GM19193 (cell line): Measurements from ENCODE around the gene HOXB4.

Source experiments
- POLR2A ChIP-seq: IDR thresholded peaks from 4 replicates; pipeline ENCODE4 v1.6.1; 2011; ENCODE audit not compliant: insufficient read depth, insufficient read length; ENCODE audit errors: extremely low read depth

HOXB4 gene

DNA sequence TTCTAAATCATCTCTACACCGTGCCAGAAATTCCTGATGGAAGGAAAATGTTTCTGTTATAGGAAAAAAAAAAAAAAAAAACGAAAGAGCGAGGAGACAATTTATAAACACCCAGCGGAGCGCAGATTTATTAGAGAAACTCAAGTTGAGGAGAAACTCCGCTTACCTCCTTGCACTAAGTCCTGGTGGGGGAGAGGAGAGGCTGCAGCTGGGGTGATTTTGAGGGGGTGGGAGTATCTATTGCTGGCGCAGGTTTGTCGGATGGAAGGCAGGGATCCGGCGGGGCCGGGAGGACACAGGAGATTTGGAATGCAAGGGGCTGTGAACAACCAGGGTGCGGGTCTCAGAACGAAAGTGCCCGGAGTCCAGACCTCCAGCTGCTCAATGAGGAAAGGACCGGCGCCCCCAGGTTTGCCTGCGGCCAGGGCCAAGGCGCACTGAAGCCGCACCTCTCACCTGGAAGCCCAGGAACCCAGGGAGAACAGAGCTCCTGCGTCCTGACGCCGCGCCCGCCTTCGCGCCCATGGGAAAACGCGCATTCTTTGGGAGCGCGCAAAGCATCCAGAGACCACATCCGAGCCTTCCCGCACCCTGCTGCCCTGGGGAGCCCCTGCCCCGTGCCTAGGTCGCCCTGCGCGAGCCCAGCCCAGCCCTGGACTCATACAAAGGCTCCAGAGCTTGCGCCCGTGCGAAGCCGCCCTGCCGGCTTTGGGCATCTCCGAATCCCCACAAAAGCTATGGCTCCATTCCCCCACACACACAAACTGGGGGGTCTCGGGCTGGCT is 39.5 kb upstream of the HOXB4 start:
- TF ChIP-seq POLR2A, result no peak

DNA sequence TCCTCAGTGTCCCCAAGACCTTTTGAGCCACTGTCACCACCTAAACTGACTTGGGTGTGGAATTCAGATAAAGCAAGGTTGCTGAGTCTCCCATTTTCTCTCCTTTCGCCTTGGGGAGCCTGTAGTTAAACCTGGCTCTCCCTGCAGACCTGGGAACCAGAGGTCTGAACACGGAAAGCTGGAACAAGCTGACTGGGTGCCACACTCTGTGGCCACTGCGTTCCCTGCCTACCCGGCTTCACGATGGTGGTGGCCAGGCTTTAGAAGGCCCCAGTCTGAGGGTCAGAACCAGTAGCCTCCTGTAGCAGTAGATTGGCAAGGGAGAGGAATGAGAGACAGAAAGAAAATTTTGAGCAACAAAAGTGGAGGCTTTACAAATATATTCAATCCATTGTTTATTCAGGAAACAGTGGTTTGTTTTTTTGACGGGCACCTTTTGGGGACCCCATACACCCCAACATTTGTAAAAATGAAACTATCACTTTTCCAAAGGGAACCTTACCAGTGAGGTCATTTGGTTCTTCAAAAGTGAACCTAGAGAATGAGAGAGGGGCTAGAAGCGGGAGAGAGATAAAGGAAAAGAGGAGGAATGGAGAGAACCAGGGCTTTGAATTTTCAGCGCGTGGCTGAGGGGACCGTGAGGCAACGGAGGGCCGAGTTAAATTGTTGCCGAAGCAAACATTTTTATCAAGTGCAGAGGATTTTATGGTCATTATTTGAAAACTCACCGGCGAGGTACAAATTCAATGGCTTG is 38.7 kb upstream of the HOXB4 start:
- no peak for TF ChIP-seq POLR2A

DNA sequence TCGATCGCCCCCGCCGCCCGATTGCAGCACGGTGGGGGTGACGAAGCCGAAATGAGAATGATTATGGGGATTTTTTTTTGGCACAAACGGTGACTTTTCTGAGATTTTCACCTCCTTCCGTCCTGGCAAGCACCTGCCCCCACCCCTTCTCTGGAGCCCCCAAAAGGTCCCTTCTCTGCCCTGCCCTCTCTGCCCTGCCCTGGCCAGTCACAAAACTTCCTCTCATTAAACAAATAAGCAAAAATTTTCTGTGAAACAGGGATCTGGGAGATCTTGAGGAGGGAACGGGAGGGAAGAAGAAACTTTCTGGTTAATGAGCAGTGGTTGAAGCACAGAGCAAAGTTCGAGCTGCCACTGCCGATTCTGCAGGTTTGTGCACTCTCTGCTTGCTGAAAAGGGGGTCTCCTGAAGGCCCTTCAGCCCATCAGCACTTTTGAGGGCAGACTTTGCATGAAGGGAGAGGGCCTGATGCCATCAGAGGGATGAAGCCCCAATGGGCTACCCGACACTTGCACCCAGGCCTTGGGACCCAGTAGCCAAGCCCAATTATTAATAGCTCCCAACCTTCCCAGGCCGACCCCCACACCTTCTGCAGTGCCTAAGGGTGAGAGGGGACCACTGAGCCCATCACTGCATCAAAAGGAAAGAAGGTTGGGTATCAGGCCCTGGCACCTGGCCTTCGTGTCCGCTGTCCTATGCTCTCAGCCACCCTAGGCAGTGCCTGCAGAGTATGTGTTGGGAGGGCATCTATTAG is 38.0 kb upstream of the HOXB4 start:
- no peak for TF ChIP-seq POLR2A

DNA sequence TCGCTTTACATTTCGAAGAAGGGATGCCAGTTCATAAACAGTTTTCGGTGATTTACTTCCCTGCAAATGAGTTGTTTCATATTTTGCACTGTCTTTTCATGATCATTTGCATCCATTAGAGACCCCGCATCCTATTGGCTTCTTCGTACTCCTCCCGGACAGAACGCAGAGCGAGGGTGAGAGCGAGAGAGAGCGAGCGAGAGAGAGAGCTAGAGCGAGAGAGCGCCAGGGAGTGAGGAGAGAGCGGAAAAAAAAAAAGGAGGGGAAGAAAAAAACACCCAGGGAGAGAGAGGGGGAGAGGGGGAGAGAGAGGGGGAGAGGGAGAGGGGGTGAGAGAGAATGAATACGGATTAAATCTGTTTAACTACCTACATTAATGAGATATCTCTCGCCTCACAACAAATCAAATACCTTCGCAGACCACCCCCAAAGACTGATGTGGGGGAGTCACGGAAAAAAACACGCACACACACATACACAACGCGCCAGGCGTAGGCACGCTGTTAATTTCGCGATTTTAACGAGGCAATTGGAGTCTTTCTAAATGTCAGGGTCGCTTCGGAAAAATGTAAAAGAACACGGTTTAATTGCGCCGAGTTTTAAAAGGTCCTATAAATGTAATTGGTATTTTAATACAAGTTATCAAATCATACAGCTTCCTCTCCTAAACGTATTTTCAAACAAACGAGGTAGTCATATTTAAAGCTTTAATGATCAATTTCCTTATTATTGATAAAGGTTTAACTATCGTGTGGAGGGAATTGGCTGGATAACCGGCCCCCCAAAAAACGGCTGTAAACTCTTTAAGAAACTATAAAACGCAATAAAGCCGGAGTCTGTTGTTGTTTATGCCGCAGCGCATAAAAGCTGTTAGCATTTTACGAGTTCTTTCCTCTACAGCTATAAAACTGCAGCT is 37.2 kb upstream of the HOXB4 start, which contains the start of gene HOXB8:
Gene HOXB8, minus strand, starts transcription at position 246 of the 916 bp plus-strand sequence. CDS start 588 bp downstream, outside the sequence.
- no peak for TF ChIP-seq POLR2A

DNA sequence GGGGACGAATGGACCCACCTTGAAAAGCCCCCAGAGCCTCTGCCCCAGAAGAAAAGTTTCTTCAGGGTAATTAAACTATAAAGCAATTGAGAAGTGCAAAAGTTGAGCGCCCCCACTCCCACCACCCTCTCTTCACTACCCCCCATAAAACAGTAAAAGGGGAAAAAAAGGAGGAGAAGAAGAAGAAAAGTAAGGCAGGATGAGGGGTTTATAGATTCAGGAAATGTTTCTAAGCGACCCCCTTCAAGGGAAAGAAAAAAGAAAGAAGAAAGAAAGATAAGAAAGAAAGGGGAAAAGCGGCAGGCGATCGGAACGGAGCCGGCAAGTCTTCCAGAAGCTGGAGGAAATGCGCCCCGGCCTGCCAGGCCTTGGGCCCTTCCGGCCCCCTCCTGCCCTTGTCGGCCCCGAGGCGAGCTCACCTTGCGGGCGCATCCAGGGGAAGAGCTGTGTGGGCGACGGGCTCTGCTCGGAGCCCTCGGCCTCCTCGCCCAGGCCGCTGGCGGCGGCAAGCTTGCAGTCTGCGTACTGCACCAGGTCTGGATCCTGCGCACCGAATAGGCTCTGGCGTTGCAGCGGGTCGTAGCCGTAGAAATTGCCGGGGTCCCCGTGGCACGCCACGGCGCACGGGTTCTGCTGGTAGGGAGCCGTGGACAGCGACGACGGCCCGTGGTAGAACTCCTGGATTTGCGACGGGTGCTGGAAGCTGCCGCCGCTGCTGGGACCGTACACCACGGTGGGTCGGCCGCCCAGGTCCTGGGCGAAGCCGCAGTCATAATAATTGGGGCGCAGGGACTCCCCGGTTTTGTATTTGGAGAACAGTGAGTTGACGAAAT is 35.9 kb upstream of the HOXB4 start:
- no peak for TF ChIP-seq POLR2A

DNA sequence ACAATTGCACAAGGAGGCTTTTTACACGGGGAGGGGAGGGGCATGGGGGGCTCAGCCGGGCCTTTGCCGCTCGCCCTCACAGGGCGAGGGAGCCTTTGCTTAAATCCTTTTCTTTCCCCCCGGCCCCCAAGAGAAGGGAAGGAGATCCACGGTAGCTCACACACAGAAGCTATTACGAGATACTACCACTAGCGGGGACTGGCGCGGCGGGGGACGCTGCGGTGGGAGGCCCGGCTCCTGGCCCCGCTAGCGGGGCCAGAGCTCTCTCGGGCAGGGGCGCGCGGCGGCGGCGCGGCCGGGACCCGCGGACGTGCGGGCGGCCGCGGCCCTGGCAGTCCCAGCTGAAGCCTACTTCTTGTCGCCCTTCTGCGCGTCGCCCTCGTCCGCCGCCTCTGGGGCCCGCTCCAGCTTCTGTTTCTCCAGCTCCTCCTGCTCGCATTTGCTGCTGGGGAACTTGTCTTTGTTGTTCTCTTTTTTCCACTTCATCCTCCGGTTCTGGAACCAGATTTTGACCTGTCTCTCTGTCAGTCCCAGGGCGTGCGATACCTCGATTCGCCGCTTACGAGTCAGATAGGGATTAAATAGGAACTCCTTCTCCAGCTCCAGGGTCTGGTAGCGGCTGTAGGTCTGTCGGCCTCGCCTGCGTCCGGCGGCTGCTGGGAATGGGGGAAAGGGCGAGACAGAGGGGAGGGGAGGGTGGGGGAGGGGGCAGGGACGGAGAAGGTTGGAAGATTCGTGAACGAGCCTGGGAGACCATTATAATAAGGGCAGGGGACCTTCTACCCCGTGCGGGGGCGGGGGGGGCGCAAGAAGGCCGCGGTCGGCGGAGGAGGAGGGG is 34.9 kb upstream of the HOXB4 start:
- TF ChIP-seq POLR2A, result no peak

DNA sequence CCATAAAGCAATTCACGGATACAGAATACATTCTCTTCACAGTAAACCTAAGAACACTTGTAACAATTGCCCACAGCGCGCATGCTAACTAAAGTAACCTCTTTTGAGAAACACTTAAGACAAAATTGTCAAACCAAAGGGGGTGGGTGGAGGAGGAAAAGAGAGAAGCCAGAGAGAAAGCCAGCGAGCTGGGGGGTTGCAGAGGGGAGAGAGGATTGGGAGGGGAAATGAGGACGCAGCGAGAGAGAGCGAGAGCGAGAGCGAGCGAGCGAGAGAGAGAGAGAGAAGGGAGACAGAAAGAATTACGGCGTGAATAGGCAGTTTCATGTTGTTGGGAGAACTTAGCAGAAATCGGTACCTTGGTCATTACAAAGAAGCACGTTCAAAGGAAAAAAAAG is 34.3 kb upstream of the HOXB4 start:
- TF ChIP-seq POLR2A, result no peak

DNA sequence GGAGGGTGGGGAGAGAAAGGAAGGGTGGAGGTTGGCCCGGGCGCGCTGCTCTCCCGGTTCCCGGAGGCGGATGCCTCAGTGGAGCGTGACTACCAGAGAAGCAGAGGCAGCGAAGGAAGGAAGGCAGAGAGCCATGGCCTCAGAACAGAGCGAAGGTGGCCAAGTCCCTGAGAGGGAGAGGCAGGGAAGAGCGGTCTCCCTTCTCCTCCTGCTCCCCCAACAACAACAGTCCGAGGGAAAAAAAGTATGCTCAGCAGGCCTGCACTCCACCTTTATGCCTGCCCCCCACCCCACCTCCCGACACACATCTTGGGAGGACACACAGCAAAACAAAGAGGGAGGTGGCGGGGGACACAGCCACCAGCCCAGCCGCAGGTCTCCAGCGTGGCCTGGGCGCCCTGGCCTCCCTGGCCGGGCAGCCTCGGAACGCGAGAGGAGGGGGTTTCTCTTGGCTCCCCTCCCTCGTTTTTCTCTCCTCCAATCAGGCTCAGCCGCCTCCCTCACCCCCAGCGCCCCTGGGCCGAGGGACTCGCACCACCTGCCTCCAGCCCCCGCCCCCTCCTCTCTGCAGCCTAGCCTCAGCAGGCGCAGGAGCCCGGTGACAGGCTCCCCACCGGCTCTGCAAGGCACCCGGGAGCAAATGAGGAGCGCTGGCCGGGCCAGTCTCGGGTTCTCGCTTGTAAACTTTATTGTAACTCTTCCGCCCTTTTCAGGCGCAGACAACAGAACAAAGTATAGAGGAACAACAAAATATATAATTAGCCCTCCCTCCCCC is 33.7 kb upstream of the HOXB4 start:
- no peak for TF ChIP-seq POLR2A

DNA sequence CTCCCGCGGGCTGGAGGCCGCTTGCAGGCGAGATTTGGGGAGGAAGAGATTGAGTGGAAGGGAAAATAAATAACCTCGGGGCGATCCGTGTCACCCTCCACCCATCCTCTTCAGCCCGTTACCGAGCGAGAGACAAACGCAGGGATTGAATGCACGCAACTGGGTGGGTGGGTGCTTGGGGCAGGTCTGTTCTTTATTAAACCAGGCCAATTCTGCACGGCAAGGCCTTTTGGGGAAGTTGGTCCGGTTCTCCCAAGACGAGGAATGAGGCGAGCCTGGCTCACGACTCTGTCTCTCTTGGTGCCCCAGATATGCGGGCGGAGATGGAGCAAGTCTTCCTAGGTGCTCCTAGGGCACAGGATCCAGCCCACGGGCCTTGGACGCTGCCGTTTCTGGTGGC is 33.1 kb upstream of the HOXB4 start:
- TF ChIP-seq POLR2A, result no peak

DNA sequence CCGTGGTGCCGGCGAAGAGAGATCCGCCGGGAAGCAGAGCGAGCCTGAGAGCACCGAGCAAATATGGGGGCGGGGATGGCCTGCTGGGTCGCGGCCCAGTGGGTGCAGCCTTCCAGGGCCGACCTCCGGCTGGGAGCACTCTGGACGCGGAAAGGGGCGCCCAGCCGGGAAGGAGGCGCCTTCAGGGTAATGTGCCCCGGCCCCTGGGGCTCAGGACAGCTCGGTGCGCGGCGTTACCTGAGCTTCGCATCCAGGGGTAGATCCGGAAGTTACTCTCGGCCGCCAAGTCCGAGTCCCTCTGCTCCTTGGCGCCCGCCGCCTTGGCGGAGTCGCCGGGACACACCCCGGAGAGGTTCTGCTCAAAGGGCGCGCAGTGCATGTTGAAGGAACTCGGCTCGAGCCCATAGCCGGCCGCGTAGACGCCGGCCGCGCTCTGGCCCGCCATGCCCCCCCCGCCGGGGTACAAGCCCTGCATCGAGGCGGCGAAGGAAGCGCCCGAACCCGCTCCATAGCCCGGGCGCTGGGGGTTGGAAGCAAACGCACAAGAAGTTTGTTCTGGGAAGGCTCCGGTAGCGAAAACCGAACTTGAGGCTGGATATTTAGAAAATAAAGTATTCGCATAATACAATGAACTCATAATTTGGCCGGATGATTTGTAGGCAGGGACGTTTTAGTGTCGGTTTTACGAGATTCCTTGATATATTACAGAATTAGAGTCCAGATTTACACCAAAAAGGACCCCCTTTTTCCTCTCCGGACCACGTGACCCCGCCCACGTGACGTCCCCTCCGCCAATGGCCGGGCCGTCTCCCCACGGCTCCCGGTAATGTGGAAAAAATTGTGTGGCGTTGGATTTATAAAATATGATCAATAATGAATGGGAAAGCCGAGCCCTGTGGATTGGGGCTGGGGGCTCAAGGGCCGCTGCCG is 32.4 kb upstream of the HOXB4 start, which contains the start of gene HOXB7:
Gene HOXB7, minus strand, starts transcription at position 736 of the 930 bp plus-strand sequence. Its CDS starts 99 bp downstream, at position 637.
- peak; percentile 41 for TF ChIP-seq POLR2A
